HG02642 (cell line): ENCODE results near the gene PALLD.

Source experiments
- ATAC-seq: cut with Tn5 transposase; IDR thresholded peaks from one replicate; pipeline ENCODE4 v1.9.1; 2021; ENCODE audit warnings: mild to moderate bottlenecking; ENCODE audit not compliant: unreplicated experiment, poor library complexity

Gene PALLD

GRCh38 chr4:168637872-168638756, 141.3 kb downstream of the PALLD start:
- ATAC-seq: no peak

- ATAC-seq: no peak
These were observed 143.1 kb downstream of the PALLD start for GRCh38 chr4:168639914-168640313.

- no peak for ATAC-seq
These were observed 144.9 kb downstream of the PALLD start for GRCh38 chr4:168641811-168642140.

GRCh38 chr4:168642591-168642990, 145.7 kb downstream of the PALLD start:
- ATAC-seq: no peak

GRCh38 chr4:168643111-168643795, 146.4 kb downstream of the PALLD start:
- ATAC-seq: no peak

- ATAC-seq: no peak
These were observed 146.9 kb downstream of the PALLD start for GRCh38 chr4:168643796-168644159.

- no peak for ATAC-seq
These were observed 149.3 kb downstream of the PALLD start for GRCh38 chr4:168646001-168646768.

GRCh38 chr4:168647646-168648375, 151.0 kb downstream of the PALLD start:
- ATAC-seq: no peak

GRCh38 chr4:168648494-168648893, 151.6 kb downstream of the PALLD start:
- ATAC-seq: no peak

- no peak for ATAC-seq
These were observed 152.1 kb downstream of the PALLD start for GRCh38 chr4:168648929-168649328.

- ATAC-seq: no peak
These were observed 154.5 kb downstream of the PALLD start for GRCh38 chr4:168651374-168651773.

- no peak for ATAC-seq
These were observed 155.0 kb downstream of the PALLD start for GRCh38 chr4:168651864-168652263.

- no peak for ATAC-seq
These were observed 155.9 kb downstream of the PALLD start for GRCh38 chr4:168652755-168653154.

- no peak for ATAC-seq
These were observed 157.4 kb downstream of the PALLD start for GRCh38 chr4:168654104-168654847.

- no peak for ATAC-seq
These were observed 158.0 kb downstream of the PALLD start for GRCh38 chr4:168654848-168655174.

GRCh38 chr4:168655182-168655581, 158.3 kb downstream of the PALLD start:
- no peak for ATAC-seq

- ATAC-seq: no peak
These were observed 159.3 kb downstream of the PALLD start for GRCh38 chr4:168656055-168656660.

- ATAC-seq: no peak
These were observed 160.2 kb downstream of the PALLD start for GRCh38 chr4:168656946-168657473.

- no peak for ATAC-seq
These were observed 161.9 kb downstream of the PALLD start for GRCh38 chr4:168658751-168659150.
